Activated CD8-positive, alpha-beta memory T cell treated with anti-CD3 and anti-CD28 coated beads, Interleukin-2, amount 50 U/mL, for 1 hour (primary cell): ENCODE results near the gene COX19.

ENCODE experiments used
- DNase-seq: peaks from one replicate; pipeline ENCODE4 v3.0.0-alpha.2; 2020; ENCODE audit errors: extremely low read depth

COX19 gene

DNA sequence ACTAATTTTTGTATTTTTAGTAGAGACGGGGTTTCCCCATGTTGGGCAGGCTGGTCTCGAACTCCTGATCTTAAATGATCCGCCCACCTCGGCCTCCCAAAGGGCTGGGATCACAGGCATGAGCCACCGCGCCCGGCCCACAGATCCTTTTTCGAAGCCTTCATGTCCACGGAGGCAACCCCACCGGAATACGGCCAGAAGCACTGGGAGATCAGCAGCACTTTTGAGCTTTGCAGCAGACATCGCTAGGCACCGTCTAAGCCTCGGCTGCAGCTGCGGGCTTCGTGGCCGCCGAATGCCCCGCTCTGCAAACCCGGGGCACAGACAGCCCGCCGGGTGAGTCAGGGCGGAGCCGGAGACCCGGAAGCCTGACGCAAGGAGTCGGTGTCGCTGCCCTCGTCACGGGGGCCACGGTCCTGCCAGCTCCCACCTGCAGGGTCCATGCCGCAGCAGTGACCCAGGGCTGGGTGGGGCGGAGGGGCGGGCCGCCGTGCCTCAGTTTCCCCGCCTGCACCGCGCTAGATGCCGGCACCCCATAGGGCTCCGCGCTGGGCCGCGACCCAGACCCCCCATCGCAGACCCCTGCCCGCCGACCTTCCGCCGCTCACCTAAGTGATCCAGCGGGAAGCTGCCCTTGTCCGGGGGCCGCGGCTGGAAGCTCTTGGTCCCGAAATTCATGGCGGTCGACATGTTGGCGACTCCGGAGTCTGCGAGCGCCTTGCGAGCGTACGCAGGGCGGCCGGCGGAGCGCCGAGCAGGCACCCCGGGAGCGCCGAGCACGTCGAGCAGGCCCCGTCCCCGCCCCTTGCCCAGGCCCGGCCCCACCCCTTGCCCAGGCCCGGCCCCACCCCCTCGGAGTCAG is at the start of gene COX19:
COX19 (minus strand) TSS at position 730 of the 862 bp plus-strand sequence; CDS start at position 690, 40 bp downstream.
- DNase-seq, result peak; percentile 72

GRCh38 chr7:1024331-1024841 is 49.0 kb upstream of the COX19 start:
- no peak for DNase-seq

- DNase-seq, result no peak
These were observed 47.6 kb upstream of the COX19 start for GRCh38 chr7:1022801-1023465.

GRCh38 chr7:1022356-1022755 is 47.0 kb upstream of the COX19 start:
- DNase-seq, result no peak

DNA sequence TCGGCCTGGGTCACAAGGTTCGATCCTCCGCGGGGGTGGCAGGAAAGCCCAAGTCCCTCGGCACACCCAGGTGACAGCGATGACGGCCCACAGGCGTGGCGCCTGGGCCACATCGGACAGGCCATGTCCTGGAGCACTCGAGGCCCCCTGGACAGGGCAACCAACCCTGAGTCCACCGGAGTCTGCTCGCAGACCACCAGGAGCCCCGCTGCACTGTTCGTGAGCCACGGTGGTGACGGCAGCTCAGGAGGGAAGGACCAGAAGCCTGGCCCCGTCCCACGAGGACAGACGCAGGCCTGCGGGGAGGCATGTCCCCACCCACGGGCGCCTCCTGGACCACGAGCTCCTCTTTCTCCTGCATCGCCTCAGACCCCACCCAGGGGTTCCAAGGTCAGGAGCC is 46.6 kb upstream of the COX19 start:
- DNase-seq, result no peak

GRCh38 chr7:1021366-1021765 is 46.0 kb upstream of the COX19 start:
- no peak for DNase-seq

DNA sequence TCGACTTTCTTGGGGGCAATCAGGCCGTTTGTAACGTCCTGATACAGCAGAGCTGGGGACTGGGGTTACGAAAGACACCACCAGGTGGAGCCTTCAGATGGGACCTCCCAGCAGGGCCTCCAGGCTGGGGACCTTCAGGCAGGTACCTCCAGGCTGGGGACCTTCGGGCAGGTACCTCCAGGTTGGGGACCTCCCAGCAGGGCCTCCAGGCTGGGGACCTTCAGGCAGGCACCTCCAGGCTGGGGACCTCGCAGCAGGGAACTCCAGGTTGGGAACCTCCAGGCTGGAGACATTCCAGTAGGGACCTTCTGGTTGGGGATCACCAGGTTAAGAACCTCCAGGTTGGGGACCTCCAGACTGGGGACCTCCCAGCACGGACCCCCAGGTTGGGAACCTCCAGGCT is 45.5 kb upstream of the COX19 start:
- no peak for DNase-seq

DNA sequence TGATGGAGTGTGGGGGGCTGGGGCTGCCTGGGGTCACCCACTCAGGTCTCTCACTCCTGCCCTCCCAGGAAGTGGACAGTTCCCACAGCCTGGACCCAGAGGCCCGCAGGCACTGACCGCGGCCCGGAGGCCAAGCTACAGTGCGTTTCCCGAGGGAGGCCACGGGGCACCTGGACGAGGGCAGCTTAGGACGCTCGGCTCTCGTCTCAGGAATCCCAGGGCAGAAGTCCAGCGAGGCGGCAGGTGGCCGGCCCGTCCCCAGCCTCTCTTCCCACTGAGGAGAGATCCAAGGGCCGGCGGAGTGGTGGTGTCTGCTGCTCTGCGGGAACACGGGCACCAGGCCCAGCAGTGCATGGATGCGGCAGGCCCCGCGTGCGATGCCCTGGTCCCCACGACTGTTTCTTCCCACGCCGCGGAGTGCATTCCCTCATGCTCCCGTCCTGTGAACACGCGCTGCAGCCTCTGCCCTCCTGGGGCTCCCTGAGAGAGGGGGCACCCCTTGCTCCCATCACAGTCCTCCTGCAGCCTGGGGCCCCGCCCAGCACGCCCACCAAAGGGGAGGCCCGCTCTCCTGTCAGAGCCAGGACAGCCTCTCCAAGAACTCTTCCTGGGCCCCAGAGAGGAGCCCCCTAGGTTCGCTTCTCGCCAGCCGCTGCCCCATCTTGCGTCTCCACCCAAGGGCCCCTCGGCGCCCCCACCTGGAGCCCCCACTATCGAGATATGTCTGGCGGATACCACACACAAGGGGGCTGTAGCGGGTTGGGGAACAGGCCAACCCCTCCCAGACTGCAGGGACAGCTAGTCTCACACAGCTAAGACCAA is 44.7 kb upstream of the COX19 start:
- DNase-seq, result no peak

DNA sequence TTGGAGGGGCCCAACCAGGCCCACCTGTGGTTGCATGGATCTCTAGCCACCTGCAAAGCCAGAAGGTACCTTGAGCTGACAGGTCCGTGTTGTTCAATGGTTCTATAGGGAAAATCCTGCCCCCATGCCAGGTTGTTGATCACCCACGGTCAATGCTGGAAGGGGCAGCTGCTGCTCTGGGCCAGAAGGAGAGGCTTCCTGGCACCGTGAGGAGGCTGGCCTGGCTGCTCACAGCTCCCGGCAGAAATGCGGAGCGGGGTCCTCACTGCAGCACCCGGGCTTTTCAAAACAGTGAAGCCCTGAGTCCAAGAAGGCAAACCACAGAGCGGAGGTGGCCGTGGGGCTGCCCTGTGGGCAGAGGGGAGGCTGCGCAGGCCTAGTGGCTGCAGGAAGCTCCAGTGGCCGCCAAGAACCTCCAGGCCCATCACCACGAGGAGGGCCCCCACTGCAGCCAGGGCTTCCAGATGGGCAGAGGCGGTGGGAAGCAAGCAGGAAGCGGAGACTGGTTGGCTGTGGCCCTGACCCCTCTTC is 44.0 kb upstream of the COX19 start:
- no peak for DNase-seq

- DNase-seq, result no peak
These were observed 43.0 kb upstream of the COX19 start for GRCh38 chr7:1018334-1018695.

DNA sequence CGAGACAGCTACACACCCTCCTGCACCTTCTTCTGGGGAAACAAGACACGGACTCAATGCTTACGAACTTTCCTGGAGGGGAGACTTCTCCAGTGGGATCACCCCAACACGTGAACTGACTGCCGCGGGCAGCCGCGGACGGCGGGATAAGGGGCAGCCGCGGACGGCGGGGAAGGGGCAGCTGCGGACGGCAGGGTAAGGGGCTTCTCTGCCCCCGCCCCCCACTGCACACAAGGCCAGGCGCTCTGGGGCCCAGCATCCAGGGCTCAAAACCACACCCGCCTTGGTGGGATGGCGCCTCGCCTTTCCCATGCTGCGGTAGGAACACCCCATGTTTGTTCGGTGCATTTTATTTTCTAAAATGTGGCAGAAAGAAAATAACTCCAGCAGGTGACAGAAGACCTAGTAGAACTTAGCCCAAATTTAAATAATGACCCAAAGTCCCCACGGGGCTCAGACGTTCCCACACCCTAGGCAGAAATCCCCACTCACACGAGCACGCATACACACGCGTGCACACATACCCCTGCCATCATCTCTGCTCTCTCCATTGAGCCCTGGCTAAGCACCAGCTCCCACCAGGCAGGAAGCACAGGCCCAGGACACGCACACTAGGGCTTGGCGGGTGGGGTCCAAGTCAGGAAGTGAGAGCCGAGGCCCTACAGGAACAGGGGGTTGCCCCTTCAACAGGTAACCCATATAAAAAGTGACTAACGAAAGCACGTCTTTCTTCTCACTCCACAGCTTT is 42.4 kb upstream of the COX19 start:
- DNase-seq, result no peak

DNA sequence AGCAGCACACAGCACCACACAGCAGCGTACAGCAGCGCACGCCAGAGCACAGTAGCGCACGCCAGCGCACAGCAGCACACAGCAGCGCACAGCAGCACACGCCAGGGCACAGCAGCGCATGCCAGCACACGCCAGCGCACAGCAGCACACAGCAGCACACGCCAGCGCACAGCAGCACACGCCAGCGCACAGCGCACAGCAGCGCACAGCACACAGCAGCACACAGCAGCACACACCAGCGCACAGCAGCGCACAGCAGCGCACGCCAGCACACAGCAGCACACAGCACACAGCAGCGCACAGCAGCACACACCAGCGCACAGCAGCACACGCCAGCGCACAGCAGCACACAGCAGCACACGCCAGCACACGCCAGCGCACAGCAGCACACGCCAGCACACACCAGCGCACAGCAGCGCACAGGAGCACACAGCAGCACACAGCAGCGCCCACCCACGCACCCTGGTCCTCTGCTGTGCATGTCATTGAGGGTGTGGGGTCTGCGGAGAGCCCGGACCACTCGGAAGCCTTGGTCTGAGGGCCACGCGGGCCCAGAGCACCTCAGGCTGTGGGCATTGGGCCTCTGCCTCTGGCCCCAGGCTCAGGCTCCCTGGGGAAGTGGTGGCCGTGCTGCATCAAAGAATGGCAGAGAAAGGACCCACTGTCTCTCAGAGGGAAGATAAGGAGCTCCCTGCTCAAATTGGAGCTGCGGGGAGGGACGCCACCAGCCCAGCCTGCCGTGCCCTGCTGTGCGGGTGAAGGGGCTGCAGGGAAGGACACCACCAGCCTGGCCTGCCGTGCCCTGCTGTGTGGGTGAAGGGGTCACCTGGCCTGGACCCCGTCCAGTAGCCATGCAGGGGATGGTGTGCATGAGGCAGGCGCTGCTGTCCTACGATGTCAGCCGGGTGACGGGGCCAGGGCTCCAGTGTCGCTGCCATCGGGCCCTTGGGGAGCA is 41.5 kb upstream of the COX19 start:
- no peak for DNase-seq

DNA sequence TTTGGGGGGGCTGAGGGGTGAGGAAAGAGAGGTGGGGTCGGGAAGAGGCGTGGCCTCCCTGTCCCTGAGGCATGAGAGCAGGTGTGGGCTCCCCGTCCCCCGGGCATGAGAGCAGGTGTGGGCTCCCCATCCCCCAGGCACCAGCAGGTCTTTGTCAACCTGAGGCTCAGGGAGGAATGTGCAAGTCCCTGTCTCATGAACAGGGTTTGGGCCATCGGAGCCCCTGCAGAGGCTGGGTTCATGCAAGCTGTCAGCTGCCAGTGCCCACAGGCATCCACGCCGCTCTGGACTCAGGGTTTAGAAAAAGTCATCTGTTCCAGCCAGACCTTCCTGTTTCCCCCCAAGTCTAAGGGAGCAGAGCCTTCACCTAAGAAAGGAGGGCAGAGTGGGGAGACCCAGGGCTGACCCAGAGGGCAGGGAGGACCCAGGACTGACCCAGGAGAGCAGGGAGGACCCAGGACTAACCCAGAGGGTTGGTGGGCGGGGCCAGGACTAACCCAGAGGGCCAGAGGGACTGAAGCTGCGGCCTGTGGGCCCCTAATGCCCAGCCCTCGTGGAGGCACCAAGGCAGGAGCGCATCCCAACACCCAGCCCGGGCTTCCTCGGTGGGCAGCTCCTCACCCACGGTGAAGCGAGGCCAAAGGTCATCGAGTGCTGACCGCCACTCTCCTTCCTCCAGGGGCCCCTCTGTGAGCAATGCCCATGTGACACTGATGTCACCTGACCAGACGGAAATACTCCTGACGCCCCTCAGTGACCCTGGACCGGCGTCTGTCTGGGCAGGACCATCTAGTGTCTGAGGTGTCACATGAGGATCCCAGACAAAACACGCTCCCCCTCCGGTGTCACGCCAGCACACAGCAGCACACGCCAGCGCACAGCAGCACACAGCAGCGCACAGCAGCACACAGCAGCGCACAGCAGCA is 40.1 kb upstream of the COX19 start:
- DNase-seq, result no peak

- DNase-seq, result no peak
These were observed 39.3 kb upstream of the COX19 start for GRCh38 chr7:1014681-1015080.

- no peak for DNase-seq
These were observed 38.2 kb upstream of the COX19 start for GRCh38 chr7:1013581-1013980.

- no peak for DNase-seq
These were observed 37.4 kb upstream of the COX19 start for GRCh38 chr7:1012716-1013095.

DNA sequence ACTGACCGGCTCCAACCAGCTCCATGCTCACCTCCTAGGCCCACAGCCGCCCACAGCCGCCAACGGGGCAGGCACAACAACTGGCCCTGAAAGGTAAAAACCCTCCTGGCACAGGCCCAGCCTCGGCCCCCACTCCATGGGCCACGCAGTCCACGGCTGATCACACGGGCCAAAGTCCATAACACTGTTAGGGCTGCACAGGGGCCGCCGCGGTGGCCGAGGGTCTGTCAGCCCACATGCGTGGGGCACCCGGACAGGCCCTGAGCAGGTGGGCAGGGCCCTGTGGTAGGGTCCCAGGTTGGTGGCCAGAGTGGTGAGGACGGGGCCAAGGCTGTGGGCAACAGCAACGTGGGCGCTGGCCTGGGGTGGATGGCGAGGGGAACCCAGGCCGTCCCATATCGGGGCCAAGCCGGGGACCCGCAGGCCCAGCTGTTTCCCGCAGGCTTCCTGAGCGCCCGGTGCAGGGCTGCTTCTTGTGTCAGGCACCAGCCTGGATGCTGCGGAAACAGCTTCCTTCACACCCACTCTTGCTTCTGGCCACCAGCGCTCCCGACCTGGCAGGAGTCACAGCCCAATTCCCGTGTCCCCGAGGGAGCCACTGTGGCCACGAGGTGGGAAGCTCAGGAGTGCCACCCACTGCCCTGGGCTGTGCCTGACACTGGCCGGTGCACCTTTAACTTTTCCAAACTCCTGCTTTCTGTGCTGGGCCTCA is 36.8 kb upstream of the COX19 start:
- no peak for DNase-seq

- DNase-seq, result no peak
These were observed 36.1 kb upstream of the COX19 start for GRCh38 chr7:1011297-1012003.
